ENCODE data around the gene RIOK3. TPM values are rescaled to one million over a fixed set of nuclear protein-coding genes. Genes with fewer than 3 reads are reported as not detected.

The RIOK3 gene
- total RNA-seq, 1 donor from 2014 or later = 30.0 TPM

DNA sequence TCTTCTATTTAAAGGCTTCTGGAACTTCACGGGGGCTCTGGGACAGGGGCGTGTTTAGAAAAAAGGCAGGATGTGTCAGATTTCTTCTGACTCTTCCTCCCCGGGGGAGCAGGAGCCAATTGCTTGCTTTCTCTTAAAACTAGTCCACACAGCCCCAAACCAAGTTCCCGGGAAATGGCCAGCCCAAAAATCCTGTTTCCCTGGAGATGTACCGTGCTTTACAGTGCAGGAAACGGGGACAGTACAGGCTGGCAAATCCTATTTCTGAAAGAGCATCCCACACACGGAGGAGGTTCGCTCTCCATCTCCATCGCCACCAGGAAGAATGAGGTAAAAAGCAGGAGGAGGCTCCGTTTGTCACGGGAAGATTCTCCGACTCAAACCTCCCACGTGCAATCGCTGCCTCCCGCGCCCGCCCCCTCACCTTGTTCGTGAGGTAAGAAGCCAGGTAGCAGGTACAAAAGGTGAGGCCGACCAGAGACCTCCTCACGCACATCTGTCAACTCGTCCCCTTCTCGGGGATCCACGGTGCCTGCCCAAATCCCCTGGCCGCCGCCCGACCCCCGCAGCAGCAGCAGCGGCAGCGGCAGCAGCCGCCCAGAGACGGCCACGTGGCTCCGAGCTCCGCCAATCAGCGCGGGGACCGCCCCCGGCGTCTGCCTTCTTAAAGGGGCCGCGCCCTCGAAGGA, 15.6 kb upstream of the RIOK3 start:
- H3K4me3 ChIP-seq (ENCODE audit: low read depth, low read length) = peak overlapping the region; percentile 61
- no peak for DNase-seq (ENCODE audit: low read depth)
- TF ChIP-seq CTCF (conservative IDR thresholded peaks at IDR 0.05; ENCODE audit: low read depth, low read length) = no peak

- no peak for TF ChIP-seq CTCF (conservative IDR thresholded peaks at IDR 0.05; ENCODE audit: low read depth, low read length)
- DNase-seq (ENCODE audit: low read depth) = no peak
- peak overlapping the region; percentile 61 for H3K4me3 ChIP-seq (ENCODE audit: low read depth, low read length)
Measured at GRCh38 chr18:23438046-23438377, 15.1 kb upstream of the RIOK3 start.

- no peak for TF ChIP-seq CTCF (conservative IDR thresholded peaks at IDR 0.05; ENCODE audit: low read depth, low read length)
- no peak for DNase-seq (ENCODE audit: low read depth)
- no peak overlapping the region for H3K4me3 ChIP-seq (ENCODE audit: low read depth, low read length)
Measured at GRCh38 chr18:23438608-23439366, 14.3 kb upstream of the RIOK3 start.

DNA sequence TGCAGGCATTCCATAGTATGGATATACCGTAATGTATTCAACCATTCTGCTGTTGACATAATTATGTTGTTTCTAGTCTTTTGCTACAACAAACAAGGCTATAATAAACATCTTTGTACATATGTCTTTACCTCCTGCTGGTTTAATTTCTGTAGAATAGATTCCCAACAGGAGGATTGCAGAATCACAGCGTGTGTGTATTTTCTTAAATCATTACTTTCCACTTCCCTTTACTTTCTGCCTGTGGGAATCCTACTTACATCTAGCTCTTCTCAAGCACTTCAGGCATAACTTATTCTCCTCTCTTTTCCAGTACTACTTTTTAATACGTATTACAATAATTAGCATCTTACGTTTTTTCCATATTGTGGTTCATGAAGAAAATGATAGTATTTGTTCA, 13.0 kb upstream of the RIOK3 start:
- no peak for TF ChIP-seq CTCF (conservative IDR thresholded peaks at IDR 0.05; ENCODE audit: low read depth, low read length)
- no peak for DNase-seq (ENCODE audit: low read depth)
- no peak overlapping the region for H3K4me3 ChIP-seq (ENCODE audit: low read depth, low read length)

DNA sequence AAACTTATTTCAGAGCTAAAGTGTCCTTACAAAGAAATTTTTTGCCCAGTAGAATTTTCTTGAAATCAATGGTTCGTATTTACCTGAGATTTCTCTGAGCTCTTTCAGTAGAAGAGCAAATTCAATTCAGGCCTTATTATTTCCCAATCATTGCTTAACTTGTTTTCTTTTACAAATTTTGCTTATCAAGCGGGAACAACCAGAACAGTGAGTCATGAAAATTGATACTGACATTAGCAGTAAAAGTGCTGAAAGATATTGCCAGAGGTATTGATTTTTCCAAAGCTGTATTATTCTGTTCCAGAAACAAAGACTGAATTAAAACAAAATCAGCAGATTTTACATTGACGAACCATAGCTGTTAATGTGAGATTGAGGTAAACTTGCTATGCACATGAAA, 10.1 kb upstream of the RIOK3 start:
- H3K4me3 ChIP-seq (ENCODE audit: low read depth, low read length) = no peak overlapping the region
- no peak for DNase-seq (ENCODE audit: low read depth)
- TF ChIP-seq CTCF (conservative IDR thresholded peaks at IDR 0.05; ENCODE audit: low read depth, low read length) = no peak

DNA sequence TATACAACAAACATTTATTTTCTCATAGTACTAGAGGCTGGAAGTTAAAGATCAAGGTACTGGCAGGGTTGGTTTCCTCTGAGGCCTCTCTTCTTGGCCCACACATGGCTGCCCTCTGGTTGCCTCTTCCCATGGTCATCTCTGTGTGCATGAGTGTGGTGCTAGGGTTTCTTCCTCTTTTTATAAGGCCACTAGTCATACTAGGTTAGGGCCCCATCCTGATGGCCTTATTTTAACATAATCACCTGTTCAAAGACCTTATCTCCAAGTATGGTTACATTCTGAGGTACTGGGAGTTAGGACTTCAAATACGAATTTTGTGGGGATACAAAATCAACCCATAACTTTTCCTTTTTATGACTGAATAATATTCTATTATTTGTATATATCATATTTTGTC, 4.8 kb upstream of the RIOK3 start:
- H3K4me3 ChIP-seq (ENCODE audit: low read depth, low read length) = no peak overlapping the region
- DNase-seq (ENCODE audit: low read depth) = no peak
- TF ChIP-seq CTCF (conservative IDR thresholded peaks at IDR 0.05; ENCODE audit: low read depth, low read length) = no peak

DNA sequence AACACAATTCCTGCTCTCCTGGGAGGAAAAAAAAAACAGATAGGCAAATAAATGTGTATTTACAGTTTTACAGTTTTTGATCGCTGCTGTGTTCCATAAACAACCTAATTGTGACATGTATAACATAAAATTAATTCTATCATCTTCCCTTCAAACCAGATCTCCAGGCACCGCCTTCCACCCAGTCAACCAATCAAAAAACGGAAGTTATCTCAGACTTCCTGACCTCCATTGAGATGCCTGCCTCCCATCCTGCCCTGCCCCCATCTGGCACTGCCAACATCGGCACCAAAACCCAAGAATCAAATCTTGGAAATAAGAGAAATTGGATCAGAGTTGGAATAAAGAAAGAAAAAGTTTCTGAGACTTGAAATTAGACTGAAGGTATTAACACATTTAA, 3.1 kb upstream of the RIOK3 start:
- TF ChIP-seq CTCF (conservative IDR thresholded peaks at IDR 0.05; ENCODE audit: low read depth, low read length) = no peak
- H3K4me3 ChIP-seq (ENCODE audit: low read depth, low read length) = no peak overlapping the region
- no peak for DNase-seq (ENCODE audit: low read depth)
